ENCODE results near the gene SMCO1.
"Not testable (repeated sequence)": the region's sequence is repeated elsewhere in the genome, so short reads cannot be mapped to it uniquely, and the experiment has no call there.

- TF ChIP-seq CTCF, POLR2A (IDR thresholded peaks at IDR 0.05): not testable (repeated sequence)
These were observed 6.1 kb upstream of the SMCO1 start for GRCh38 chr3:196521291-196521690.

Measured in esophagus squamous epithelium (tissue), 4 donors.